ENCODE data around the gene MYO5A.

- no peak for TF ChIP-seq CTCF (IDR thresholded peaks at IDR 0.05)
- TF ChIP-seq POLR2A (IDR thresholded peaks at IDR 0.05), result no peak
Observed at GRCh38 chr15:52558196-52558595, 29.5 kb upstream of the MYO5A start.
